ENCODE results near the gene MKNK2.

DNA sequence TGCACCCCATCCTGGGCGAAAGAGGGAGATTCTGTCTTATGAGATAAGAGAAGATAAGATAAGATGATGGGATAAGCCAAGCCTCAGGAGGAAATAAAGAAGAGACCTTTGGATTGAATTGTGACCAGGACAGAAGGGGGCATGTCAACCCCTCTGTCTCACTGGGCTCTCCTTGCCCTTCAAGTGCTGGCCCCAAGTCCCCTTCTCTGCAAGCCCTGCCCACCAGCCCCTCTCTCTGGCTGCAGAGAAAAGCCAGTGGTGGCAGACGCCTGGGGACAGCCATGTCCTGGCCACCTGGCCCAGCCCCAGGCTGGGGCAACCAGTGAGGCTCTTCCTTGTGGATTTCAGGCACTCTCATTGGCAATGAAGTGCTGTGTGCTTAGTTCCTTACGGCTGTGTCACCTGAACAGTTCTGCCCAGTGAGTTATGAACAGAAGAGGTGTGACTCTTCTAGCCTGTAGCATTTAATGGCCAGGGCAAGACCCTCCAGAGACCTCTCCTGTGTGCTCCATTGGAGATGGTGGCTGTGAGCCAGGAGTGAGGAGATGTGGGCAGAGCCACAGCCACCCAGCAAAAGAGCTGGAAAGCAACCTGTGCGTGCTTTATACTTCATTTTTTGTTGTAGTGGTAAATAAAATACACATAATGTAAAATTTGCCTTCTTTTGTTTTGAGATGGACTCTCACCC is 29.4 kb downstream of the MKNK2 start:
- TF ChIP-seq, protein P1, sequence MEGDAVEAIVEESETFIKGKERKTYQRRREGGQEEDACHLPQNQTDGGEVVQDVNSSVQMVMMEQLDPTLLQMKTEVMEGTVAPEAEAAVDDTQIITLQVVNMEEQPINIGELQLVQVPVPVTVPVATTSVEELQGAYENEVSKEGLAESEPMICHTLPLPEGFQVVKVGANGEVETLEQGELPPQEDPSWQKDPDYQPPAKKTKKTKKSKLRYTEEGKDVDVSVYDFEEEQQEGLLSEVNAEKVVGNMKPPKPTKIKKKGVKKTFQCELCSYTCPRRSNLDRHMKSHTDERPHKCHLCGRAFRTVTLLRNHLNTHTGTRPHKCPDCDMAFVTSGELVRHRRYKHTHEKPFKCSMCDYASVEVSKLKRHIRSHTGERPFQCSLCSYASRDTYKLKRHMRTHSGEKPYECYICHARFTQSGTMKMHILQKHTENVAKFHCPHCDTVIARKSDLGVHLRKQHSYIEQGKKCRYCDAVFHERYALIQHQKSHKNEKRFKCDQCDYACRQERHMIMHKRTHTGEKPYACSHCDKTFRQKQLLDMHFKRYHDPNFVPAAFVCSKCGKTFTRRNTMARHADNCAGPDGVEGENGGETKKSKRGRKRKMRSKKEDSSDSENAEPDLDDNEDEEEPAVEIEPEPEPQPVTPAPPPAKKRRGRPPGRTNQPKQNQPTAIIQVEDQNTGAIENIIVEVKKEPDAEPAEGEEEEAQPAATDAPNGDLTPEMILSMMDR (IDR thresholded peaks at IDR 0.05; ENCODE audit: insufficient read depth, low read length), result no peak
- no peak for TF ChIP-seq POLR2AphosphoS5 (IDR thresholded peaks at IDR 0.05; ENCODE audit: low read depth)
- TF ChIP-seq, protein P2, sequence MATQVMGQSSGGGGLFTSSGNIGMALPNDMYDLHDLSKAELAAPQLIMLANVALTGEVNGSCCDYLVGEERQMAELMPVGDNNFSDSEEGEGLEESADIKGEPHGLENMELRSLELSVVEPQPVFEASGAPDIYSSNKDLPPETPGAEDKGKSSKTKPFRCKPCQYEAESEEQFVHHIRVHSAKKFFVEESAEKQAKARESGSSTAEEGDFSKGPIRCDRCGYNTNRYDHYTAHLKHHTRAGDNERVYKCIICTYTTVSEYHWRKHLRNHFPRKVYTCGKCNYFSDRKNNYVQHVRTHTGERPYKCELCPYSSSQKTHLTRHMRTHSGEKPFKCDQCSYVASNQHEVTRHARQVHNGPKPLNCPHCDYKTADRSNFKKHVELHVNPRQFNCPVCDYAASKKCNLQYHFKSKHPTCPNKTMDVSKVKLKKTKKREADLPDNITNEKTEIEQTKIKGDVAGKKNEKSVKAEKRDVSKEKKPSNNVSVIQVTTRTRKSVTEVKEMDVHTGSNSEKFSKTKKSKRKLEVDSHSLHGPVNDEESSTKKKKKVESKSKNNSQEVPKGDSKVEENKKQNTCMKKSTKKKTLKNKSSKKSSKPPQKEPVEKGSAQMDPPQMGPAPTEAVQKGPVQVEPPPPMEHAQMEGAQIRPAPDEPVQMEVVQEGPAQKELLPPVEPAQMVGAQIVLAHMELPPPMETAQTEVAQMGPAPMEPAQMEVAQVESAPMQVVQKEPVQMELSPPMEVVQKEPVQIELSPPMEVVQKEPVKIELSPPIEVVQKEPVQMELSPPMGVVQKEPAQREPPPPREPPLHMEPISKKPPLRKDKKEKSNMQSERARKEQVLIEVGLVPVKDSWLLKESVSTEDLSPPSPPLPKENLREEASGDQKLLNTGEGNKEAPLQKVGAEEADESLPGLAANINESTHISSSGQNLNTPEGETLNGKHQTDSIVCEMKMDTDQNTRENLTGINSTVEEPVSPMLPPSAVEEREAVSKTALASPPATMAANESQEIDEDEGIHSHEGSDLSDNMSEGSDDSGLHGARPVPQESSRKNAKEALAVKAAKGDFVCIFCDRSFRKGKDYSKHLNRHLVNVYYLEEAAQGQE (IDR thresholded peaks at IDR 0.05; ENCODE audit: insufficient replicate concordance, low read depth), result no peak
- no peak for TF ChIP-seq SPI1 (IDR thresholded peaks at IDR 0.05; ENCODE audit: borderline replicate concordance, low read depth)
- TF ChIP-seq GABPA (IDR thresholded peaks at IDR 0.05; ENCODE audit: low read depth), result no peak
